Common myeloid progenitor, CD34-positive (primary cell): ENCODE results near the gene APOA5.

Experiments
- CTCF ChIA-PET: fragments of 350-600 bp; sonication (Branson Sonifier 250); formaldehyde crosslinking; loops from one replicate; lab custom pipeline; 2021; ENCODE audit warnings: antibody characterized with exemption; lab: Charles Lee
- POLR2A ChIA-PET: fragments of 350-600 bp; sonication (Branson Sonifier 250); formaldehyde crosslinking; loops from one replicate; lab custom pipeline; 2021; ENCODE audit warnings: antibody characterized with exemption; lab: Charles Lee
- DNase-seq, 3 donors: peaks; one replicate each; pipeline versions ENCODE4 v3.0.0 to v3.0.0-alpha.2; 2013
- H3K27ac ChIP-seq, 2 experiments: 1 replicate in 1 of 2; 2 replicates in 1 of 2; pipeline ENCODE4 v1.7.0; 2013; ENCODE audit warnings: inconsistent platforms in 2 of 2, low read length in 2 of 2, mild to moderate bottlenecking in 2 of 2, low read depth in 1 of 2, moderate library complexity in 1 of 2; ENCODE audit not compliant: severe bottlenecking in 2 of 2, insufficient read depth in 1 of 2, poor library complexity in 1 of 2
- H3K27me3 ChIP-seq, 5 experiments: replicated peaks in 2 of 5; 1 replicate in 3 of 5; 2 replicates in 2 of 5; pipeline versions ENCODE4 v1.6.1 to v1.7.0; 2013; ENCODE audit warnings: low read length in 4 of 5, mild to moderate bottlenecking in 2 of 5, moderate library complexity in 2 of 5, inconsistent platforms in 1 of 5; ENCODE audit not compliant: insufficient read depth in 5 of 5, control insufficient read depth in 4 of 5
- H3K36me3 ChIP-seq, 4 experiments: 1 replicate in 2 of 4; 2 replicates in 2 of 4; pipeline versions ENCODE4 v1.6.1 to v1.7.0; 2013; ENCODE audit warnings: low read length in 3 of 4, control low read depth in 1 of 4, mild to moderate bottlenecking in 1 of 4; ENCODE audit not compliant: control insufficient read depth in 4 of 4, insufficient read depth in 4 of 4
- H3K4me1 ChIP-seq, 4 experiments: 1 replicate in 3 of 4; 2 replicates in 1 of 4; pipeline versions ENCODE4 v1.6.1 to v1.7.1; 2013; ENCODE audit warnings: low read length in 3 of 4, mild to moderate bottlenecking in 3 of 4, control low read depth in 1 of 4, inconsistent platforms in 1 of 4, moderate library complexity in 1 of 4; ENCODE audit not compliant: control insufficient read depth in 4 of 4, insufficient read depth in 4 of 4; ENCODE audit errors: control extremely low read depth in 1 of 4
- H3K4me3 ChIP-seq, 7 experiments: 1 replicate in 4 of 7; 2 replicates in 3 of 7; pipeline versions ENCODE4 v1.5.1 to v1.7.0; 2013; ENCODE audit warnings: mild to moderate bottlenecking in 7 of 7, low read length in 6 of 7, moderate library complexity in 6 of 7, inconsistent platforms in 2 of 7, low read depth in 2 of 7, control low read depth in 1 of 7; ENCODE audit not compliant: insufficient read depth in 4 of 7, control insufficient read depth in 1 of 7; ENCODE audit errors: extremely low read depth in 1 of 7
- H3K9me3 ChIP-seq, 5 experiments: 1 replicate in 4 of 5; 2 replicates in 1 of 5; pipeline versions ENCODE4 v1.6.1 to v1.7.1; 2013; ENCODE audit warnings: low read length in 4 of 5, mild to moderate bottlenecking in 2 of 5, inconsistent platforms in 1 of 5, low read depth in 1 of 5, moderate library complexity in 1 of 5; ENCODE audit not compliant: control insufficient read depth in 4 of 5, insufficient read depth in 2 of 5; ENCODE audit errors: control extremely low read depth in 1 of 5
- WGBS: methylation state at CpG from one replicate; pipeline ENCODE4 v1.1.5; 2013; ENCODE audit not compliant: insufficient coverage; 5-methylcytosine and 5-hydroxymethylcytosine counted together

Gene APOA5

GRCh38 chr11:116827461-116827860 lies 35.8 kb upstream of the APOA5 start:
- ChIA-PET POLR2A (no interaction called here), CTCF (interaction anchor here (1.5 kb wide), 1 partner anchor 14 kb away, joined by 3 read pairs; no protein-coding TSS in a partner anchor)
- WGBS: 100% methylated on average over 2 of the region's 6 CpGs
- H3K27ac ChIP-seq: no peak overlapping the region
- H3K36me3 ChIP-seq: no peaks in the 10 kb centered on the region
- H3K27me3 ChIP-seq: no peaks in the 10 kb centered on the region
- no peak for DNase-seq
- peaks cover 0 to 1% (median 0%) of the 10 kb centered on the region in 4 experiments for H3K4me1 ChIP-seq
- no peak overlapping the region for H3K4me3 ChIP-seq
- H3K9me3 ChIP-seq: no peaks in the 10 kb centered on the region

GRCh38 chr11:116826751-116827431 lies 35.2 kb upstream of the APOA5 start:
- Histone ChIP-seq H3K27me3 (no peaks in the 10 kb centered on the region), H3K4me3 (no peak overlapping the region), H3K36me3 (no peaks in the 10 kb centered on the region), H3K4me1 (peaks cover 0 to 1% (median 0%) of the 10 kb centered on the region in 4 experiments), H3K9me3 (no peaks in the 10 kb centered on the region), H3K27ac (no peak overlapping the region)
- no peak for DNase-seq
- CTCF ChIA-PET: interaction anchor here (1.5 kb wide), 1 partner anchor 13 kb away, joined by 3 read pairs; no protein-coding TSS in a partner anchor
- POLR2A ChIA-PET: no interaction called here
- 100% methylated on average over 1 of the region's 9 CpGs for WGBS

GRCh38 chr11:116825854-116826750 lies 34.4 kb upstream of the APOA5 start:
- DNase-seq: no peak
- Histone ChIP-seq H3K27ac (no peak overlapping the region), H3K4me1 (peaks cover 0 to 1% (median 0%) of the 10 kb centered on the region in 4 experiments), H3K36me3 (no peaks in the 10 kb centered on the region), H3K27me3 (no peaks in the 10 kb centered on the region), H3K9me3 (no peaks in the 10 kb centered on the region), H3K4me3 (no peak overlapping the region)
- WGBS: 94% methylated on average over 22 of the region's 22 CpGs
- ChIA-PET CTCF (interaction anchor here (1.5 kb wide), 1 partner anchor 13 kb away, joined by 3 read pairs; no protein-coding TSS in a partner anchor), POLR2A (no interaction called here)

GRCh38 chr11:116825434-116825833 lies 33.8 kb upstream of the APOA5 start:
- CTCF ChIA-PET: no interaction called here

GRCh38 chr11:116823031-116823843 lies 31.6 kb upstream of the APOA5 start, which contains the start of gene APOA4:
Gene APOA4, minus strand, starts transcription at chr11:116823304. Its CDS starts 113 bp downstream, at chr11:116823191.
- H3K4me3 ChIP-seq: no peak within 1 kb of the TSS
- CTCF ChIA-PET: interaction anchor here (0.8 to 1.7 kb wide), 5 partner anchors 11 to 32 kb away, joined by 3 to 6 read pairs (median 5); no protein-coding TSS in a partner anchor

More at GRCh38 chr11:116825434-116825833, 33.8 kb upstream of the APOA5 start:
- WGBS: 100% methylated on average over 4 of the region's 5 CpGs
- Histone ChIP-seq H3K4me3 (no peak overlapping the region), H3K27ac (no peak overlapping the region), H3K36me3 (no peaks in the 10 kb centered on the region), H3K27me3 (no peaks in the 10 kb centered on the region), H3K9me3 (no peaks in the 10 kb centered on the region), H3K4me1 (peaks cover 0 to 1% (median 0%) of the 10 kb centered on the region in 4 experiments)
- POLR2A ChIA-PET: no interaction called here
- no peak for DNase-seq

GRCh38 chr11:116822575-116822974 lies 30.9 kb upstream of the APOA5 start:
- Histone ChIP-seq H3K4me1 (no peaks in the 10 kb centered on the region), H3K4me3 (no peak overlapping the region), H3K27ac (no peak overlapping the region), H3K9me3 (no peaks in the 10 kb centered on the region), H3K27me3 (no peaks in the 10 kb centered on the region), H3K36me3 (no peaks in the 10 kb centered on the region)
- CTCF ChIA-PET: interaction anchor here (0.8 to 1.9 kb wide), 5 partner anchors 10 to 403 kb away, joined by 3 to 6 read pairs (median 4); no protein-coding TSS in a partner anchor
- 80% methylated on average over 5 of the region's 5 CpGs for WGBS
- no peak for DNase-seq
- POLR2A ChIA-PET: no interaction called here

More at GRCh38 chr11:116823031-116823843, 31.6 kb upstream of the APOA5 start, which contains the start of gene APOA4:
- Histone ChIP-seq H3K36me3 (no peaks in the 10 kb centered on the region), H3K27ac (no peak within 1 kb of the TSS), H3K27me3 (no peaks in the 10 kb centered on the region), H3K9me3 (no peaks in the 10 kb centered on the region), H3K4me1 (no peaks in the 10 kb centered on the region)
- POLR2A ChIA-PET: no interaction called here
- no peak for DNase-seq
- WGBS: 91% methylated on average over 11 of the region's 16 CpGs
